ENCODE results near the gene NAV2.

GRCh38 chr11:20127671-20128527 is 415.3 kb downstream of the NAV2 start:
- TF ChIP-seq CTCF (optimal IDR thresholded peaks at IDR 0.05 in 1 of 3, IDR thresholded peaks at IDR 0.05 in 1 of 3, conservative IDR thresholded peaks at IDR 0.05 in 1 of 3; ENCODE audit: extremely low read depth in 1 of 3, insufficient read depth in 2 of 3, low read length in 3 of 3) (peak; percentile 81 to 91 (median 87)), EZH2 (IDR thresholded peaks at IDR 0.05; ENCODE audit: low read length) (no peak)
